K562 (cell line): ENCODE measurements around the gene MXRA7. TPM values are rescaled to one million over a fixed set of nuclear protein-coding genes. Genes with fewer than 3 reads are reported as not detected.

Source experiments
- ATAC-seq: fragments of 200-7000 bp; cut with Tn5 transposase; 3 replicates; pipeline ENCODE4 v1.9.1; 2020; ENCODE audit warnings: moderate library complexity
- BruUV-seq: library from RNA; stranded (reverse); fragments of 400-500 nt; replicated peaks from 2 replicates; lab custom pipeline; 2021; lab: Mats Ljungman, UMichigan
- CTCF ChIA-PET: fragments of 300-600 bp; formaldehyde crosslinking; extraction: SDS; loops from one replicate; lab custom pipeline; 2021; ENCODE audit warnings: low intra/inter-chr PET ratio; lab: Yijun Ruan, JAX
- POLR2A ChIA-PET: fragments of 300-600, 350-650 bp; sonication (Branson Sonifier 250); formaldehyde crosslinking; extraction: SDS; loops from one replicate; lab custom pipeline; 2021; ENCODE audit warnings: antibody characterized with exemption, inconsistent platforms; lab: Yijun Ruan, JAX
- DNase-seq, 4 experiments: peaks; one replicate each; pipeline versions ENCODE4 v3.0.0 to v3.0.0-alpha.2; 2011 to 2018; ENCODE audit warnings: low spot score in 3 of 4, mixed read lengths in 3 of 4; ENCODE audit errors: extremely low read depth in 1 of 4
- FAIRE-seq: peaks from 2 replicates; lab custom pipeline; 2011; peaks lifted over from hg19 to GRCh38; lab: Jason Lieb, UNC
- H2AFZ ChIP-seq: 2 replicates; pipeline ENCODE4 v1.6.0; 2011; ENCODE audit warnings: low read depth, low read length, control low read depth, inconsistent platforms
- H3K27ac ChIP-seq: fragments of 200-600 bp; 3 replicates; pipeline ENCODE4 v1.8.0; 2011; ENCODE audit warnings: low read depth, mild to moderate bottlenecking, control low read depth, inconsistent platforms, low read length, moderate library complexity, mixed read lengths; ENCODE audit errors: extremely low read depth
- H3K27me3 ChIP-seq, 2 experiments: fragments of 300-600 bp in 1 of 2; 2 replicates in 1 of 2; 3 replicates in 1 of 2; pipeline versions ENCODE4 v1.6.0 to v1.8.0; 2011; ENCODE audit warnings: inconsistent platforms in 2 of 2, low read length in 2 of 2, mild to moderate bottlenecking in 1 of 2, mixed read lengths in 1 of 2, moderate library complexity in 1 of 2; ENCODE audit not compliant: control insufficient read depth in 2 of 2, insufficient read depth in 2 of 2
- H3K36me3 ChIP-seq: fragments of 300-600 bp; 3 replicates; pipeline ENCODE4 v1.8.0; 2011; ENCODE audit warnings: mild to moderate bottlenecking, low read length, inconsistent platforms; ENCODE audit not compliant: control insufficient read depth, insufficient read depth
- H3K4me1 ChIP-seq, 2 experiments: fragments of 200-600 bp in 1 of 2; replicated peaks in 1 of 2; 2 replicates in 1 of 2; 3 replicates in 1 of 2; pipeline versions ENCODE4 v1.5.1 to v1.8.0; 2011; ENCODE audit warnings: inconsistent platforms in 2 of 2, low read length in 2 of 2, mild to moderate bottlenecking in 1 of 2, mixed read lengths in 1 of 2, moderate library complexity in 1 of 2; ENCODE audit not compliant: control insufficient read depth in 2 of 2, insufficient read depth in 2 of 2
- H3K4me2 ChIP-seq: 2 replicates; pipeline ENCODE4 v1.6.1; 2011; ENCODE audit warnings: low read length, control low read depth, inconsistent platforms, mixed read lengths; ENCODE audit not compliant: insufficient read depth
- H3K4me3 ChIP-seq: fragments of 200-600 bp; sonication (generic), shearing (Covaris generic); 2 replicates; pipeline ENCODE4 v1.5.1; 2016; ENCODE audit warnings: control low read depth, inconsistent platforms
- H3K79me2 ChIP-seq: fragments of 200-600 bp; 3 replicates; pipeline ENCODE4 v1.8.0; 2011; ENCODE audit warnings: low read length, inconsistent platforms; ENCODE audit not compliant: control insufficient read depth, insufficient read depth
- H3K9ac ChIP-seq, 2 experiments: 2 replicates each; pipeline versions ENCODE4 v1.6.0 to v1.6.1; 2011; ENCODE audit warnings: low read depth in 2 of 2, low read length in 2 of 2, control low read depth in 1 of 2, inconsistent platforms in 1 of 2, mild to moderate bottlenecking in 1 of 2, mixed read lengths in 1 of 2; ENCODE audit not compliant: insufficient read depth in 1 of 2
- H3K9me1 ChIP-seq: one replicate; pipeline ENCODE4 v1.6.0; 2011; ENCODE audit warnings: inconsistent platforms, mild to moderate bottlenecking, low read length, moderate library complexity; ENCODE audit not compliant: control insufficient read depth, insufficient read depth
- H3K9me3 ChIP-seq: replicated peaks from 2 replicates; pipeline ENCODE4 v1.5.1; 2011; ENCODE audit warnings: low read depth, low read length, inconsistent platforms; ENCODE audit not compliant: control insufficient read depth, insufficient read depth
- H4K20me1 ChIP-seq: replicated peaks from 2 replicates; pipeline ENCODE4 v1.6.1; 2011; ENCODE audit warnings: low read length, inconsistent platforms, mixed read lengths; ENCODE audit not compliant: control insufficient read depth, insufficient read depth
- CGGBP1 ChIP-seq: fragments of 250-450 bp; sonication (Bioruptor Pico); IDR thresholded peaks from 2 replicates; pipeline ENCODE4 v1.9.0; 2021; ENCODE audit warnings: mild to moderate bottlenecking
- MYC ChIP-seq, 2 experiments: fragments of 250-450 bp in 1 of 2; sonication (Bioruptor Pico) in 1 of 2; IDR thresholded peaks; 2 replicates each; pipeline versions ENCODE4 v1.5.1 to v1.6.1; 2012 to 2021; ENCODE audit warnings: low read depth in 2 of 2, borderline replicate concordance in 1 of 2, improper control_type of control experiment in 1 of 2, low read length in 1 of 2, mild to moderate bottlenecking in 1 of 2, moderate library complexity in 1 of 2
- WGBS: fragments of 100-300 bp; shearing (Covaris generic); methylation state at CpG from one replicate; pipeline ENCODE4 v1.1.6; 2016; ENCODE audit warnings: low coverage, mixed read lengths; ENCODE audit not compliant: insufficient coverage; ENCODE audit errors: missing lambda C conversion rate; 5-methylcytosine and 5-hydroxymethylcytosine counted together
- in situ Hi-C: fragments of 300-500 bp; cut with MboI; formaldehyde crosslinking; loops from 4 replicates; pipeline ENCODE4 v1.15.0; 2018; ENCODE audit warnings: inconsistent platforms, mixed read lengths
- intact Hi-C: fragments of 100-400 bp; cut with micrococcal nuclease; formaldehyde crosslinking; loops from 2 replicates; pipeline ENCODE4 v1.14.2; 2022
- polyA plus RNA-seq, 8 experiments: library from polyadenylated mRNA; depleted of rRNA in 4 of 8; stranded (reverse) in 5 of 8; unstranded in 3 of 8; fragments of >200 nt; fragmentation: Nextera tagmentation in 2 of 8; fragmentation: Illumina TruSeq in 1 of 8; extraction: Ambion mirVana in 2 of 8; extraction: Trizol in 1 of 8; gene quantifications; 2 replicates each; pipeline versions ENCODE4 v1.2.1 to v1.2.3, GENCODE V29; 2011 to 2014; ENCODE audit warnings: inconsistent platforms in 1 of 8, missing spikeins in 1 of 8
- total RNA-seq, 7 experiments: library from RNA; depleted of rRNA in 6 of 7; stranded (reverse); fragments of >200 nt in 6 of 7; fragmentation: Illumina TruSeq in 2 of 7; extraction: Trizol in 2 of 7; gene quantifications; 2 replicates each; pipeline versions ENCODE4 v1.2.1 to v1.2.3, GENCODE V29; 2011 to 2021; ENCODE audit warnings: low replicate concordance in 1 of 7

MXRA7 gene
- total and polyA plus RNA-seq, 9 of the 15 experiments (the other 6 are each of a cell fraction or from before 2014, with no cell fraction given), result 2.6 to 38.4 (median 14.3) TPM

- Histone ChIP-seq H3K27ac (peak overlapping the region; percentile 26; the same call in 1 of the 3 replicates), H3K79me2 (peaks cover 21% of the 10 kb centered on the region), H3K36me3 (peaks cover 87% of the 10 kb centered on the region), H3K9me3 (no peaks in the 10 kb centered on the region), H3K9me1 (peaks cover 2% of the 10 kb centered on the region), H4K20me1 (peaks cover 11% of the 10 kb centered on the region; the same call in 1 of the 2 replicates), H3K4me3 (no peak overlapping the region), H3K27me3 (no peaks in the 10 kb centered on the region), H2AFZ (no peak overlapping the region), H3K4me2 (peak overlapping the region; percentile 40; the same call in 1 of the 2 replicates), H3K9ac (peak overlapping the region in 1 of 2 experiments; percentile 16; a peak in 3 of 4 replicates), H3K4me1 (peaks cover 18 to 27% of the 10 kb centered on the region in 2 experiments)
- CTCF ChIA-PET, result no interaction called here
- no peak for FAIRE-seq
- no peak for ATAC-seq
- no peak for TF ChIP-seq CGGBP1 (CRISPR knock-in tag)
- 0 out of 2 replicates have a peak, but pooled peaks have one; percentile 2 for TF ChIP-seq MYC (IDR thresholded peaks at IDR 0.05; ENCODE audit: low read depth, low read length)
- no peak for TF ChIP-seq MYC (CRISPR knock-in tag; IDR thresholded peaks at IDR 0.05; ENCODE audit: borderline replicate concordance, low read depth)
- intact Hi-C loops, result no loop called here
- WGBS, result 27% methylated on average over 6 of the region's 6 CpGs
- POLR2A ChIA-PET, result interaction anchor here (0.6 to 5.1 kb wide), 10 partner anchors 8 to 823 kb away, joined by 3 to 75 read pairs (median 4); partner anchors contain the start of genes JMJD6, METTL23, MFSD11 and SRSF2
- in situ Hi-C loops, result no loop called here
- no TSS peak for BruUV-seq
- DNase-seq, result peak in 1 of 4 experiments; percentile 25
Measured at GRCh38 chr17:76716839-76717215, 6.1 kb upstream of the MXRA7 start.
